GM12891 (cell line): Measurements from ENCODE around the gene PRKN.

ENCODE experiments used
- POLR2A ChIP-seq: IDR thresholded peaks from 2 replicates; pipeline ENCODE4 v1.6.1; 2011; ENCODE audit warnings: low read depth, low read length, control low read depth
- POLR2AphosphoS5 ChIP-seq: IDR thresholded peaks from 2 replicates; pipeline ENCODE4 v1.6.1; 2011; ENCODE audit warnings: low read depth, low read length, control low read depth
- SPI1 ChIP-seq: IDR thresholded peaks from 2 replicates; pipeline ENCODE4 v1.6.1; 2011; ENCODE audit warnings: low read depth, low read length, control low read depth
- TAF1 ChIP-seq: IDR thresholded peaks from 2 replicates; pipeline ENCODE4 v1.6.1; 2011; ENCODE audit warnings: low read depth, low read length, control low read depth

GRCh38 chr6:161631676-161632194 lies 1095.8 kb downstream of the PRKN start:
- TF ChIP-seq POLR2A (no peak), SPI1 (no peak), TAF1 (no peak), POLR2AphosphoS5 (no peak)
